ENCODE measurements around the gene CLEC16A. TPM values are rescaled to one million over a fixed set of nuclear protein-coding genes. Genes with fewer than 3 reads are reported as not detected.
A peak's percentile ranks its signal among the peaks of the same experiment; 100 is the strongest.
"Not testable (repeated sequence)": the region's sequence is repeated elsewhere in the genome, so short reads cannot be mapped to it uniquely, and the experiment has no call there.

Gene CLEC16A
- total RNA-seq, 1 donor = 35.5 TPM

DNA sequence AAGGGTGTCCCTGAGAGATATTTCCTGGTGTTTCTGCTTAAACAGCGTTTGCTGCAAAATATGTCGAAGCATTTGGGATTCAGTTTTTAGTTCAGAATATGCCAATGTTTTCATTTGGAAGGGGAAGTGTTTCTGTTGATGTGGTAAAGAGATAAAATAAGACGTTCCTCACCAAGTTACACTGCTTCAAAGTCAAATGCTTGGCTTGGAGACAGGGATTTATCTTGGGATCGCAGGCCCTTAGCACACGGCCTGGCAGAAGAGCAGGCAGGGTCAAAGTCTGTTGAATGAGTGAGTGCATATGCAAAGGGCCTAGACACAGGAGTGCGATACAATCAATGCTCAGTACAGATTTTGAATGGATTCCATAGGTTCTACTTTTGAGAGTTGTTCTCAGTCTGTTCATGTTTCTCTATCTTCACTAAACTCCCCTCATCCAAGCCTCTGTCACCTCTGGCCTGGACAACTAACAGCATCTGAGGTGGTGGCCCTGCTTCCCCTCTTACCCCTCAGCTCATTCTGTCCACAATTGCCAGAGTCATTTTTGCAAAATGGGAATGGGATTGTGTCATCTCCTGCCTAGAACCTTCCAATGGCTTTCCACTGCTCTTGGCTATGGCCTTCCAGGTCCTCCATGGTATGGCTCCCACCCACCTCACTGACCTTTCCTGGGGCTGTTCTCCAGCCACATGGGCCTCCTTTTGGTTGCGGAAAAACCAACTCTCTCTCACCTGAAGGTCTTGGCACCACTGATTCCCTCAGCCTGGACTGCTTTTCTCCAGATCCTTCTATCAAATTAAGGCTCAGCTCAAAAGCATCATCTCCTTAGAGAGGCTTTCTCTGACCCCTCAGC lies 5.3 kb upstream of the CLEC16A start:
- no peak for DNase-seq (ENCODE audit: low read depth in 2 of 3, low spot score in 2 of 3)

DNA sequence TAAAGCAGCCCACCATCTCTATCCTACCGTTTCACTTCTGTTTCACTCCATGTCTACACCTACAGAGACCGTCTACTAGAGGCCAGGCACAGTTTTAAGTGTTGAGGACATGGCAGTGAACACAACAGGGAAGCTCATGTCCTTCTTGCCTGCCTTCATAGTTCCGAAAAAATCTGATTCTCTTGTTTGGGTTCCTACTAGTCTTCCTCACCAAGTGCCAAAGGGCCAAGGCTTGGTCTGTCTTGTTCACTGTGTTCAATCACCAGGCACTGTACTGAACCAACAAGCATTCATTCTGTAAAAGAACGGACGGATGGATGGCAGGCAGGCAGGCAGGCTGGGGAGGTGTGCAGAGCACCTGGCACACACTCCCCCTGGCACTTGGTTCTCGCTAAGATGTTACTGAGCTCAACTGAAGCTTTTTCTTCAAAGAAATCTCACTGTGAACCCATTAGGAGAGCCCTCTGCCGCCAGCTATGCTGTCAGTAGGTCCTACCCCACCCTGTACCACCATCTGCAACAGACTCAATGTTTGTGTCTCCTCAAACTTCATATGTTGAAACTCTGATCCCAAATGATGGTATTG lies 4.6 kb upstream of the CLEC16A start:
- DNase-seq (ENCODE audit: low read depth in 2 of 3, low spot score in 2 of 3) = no peak

DNA sequence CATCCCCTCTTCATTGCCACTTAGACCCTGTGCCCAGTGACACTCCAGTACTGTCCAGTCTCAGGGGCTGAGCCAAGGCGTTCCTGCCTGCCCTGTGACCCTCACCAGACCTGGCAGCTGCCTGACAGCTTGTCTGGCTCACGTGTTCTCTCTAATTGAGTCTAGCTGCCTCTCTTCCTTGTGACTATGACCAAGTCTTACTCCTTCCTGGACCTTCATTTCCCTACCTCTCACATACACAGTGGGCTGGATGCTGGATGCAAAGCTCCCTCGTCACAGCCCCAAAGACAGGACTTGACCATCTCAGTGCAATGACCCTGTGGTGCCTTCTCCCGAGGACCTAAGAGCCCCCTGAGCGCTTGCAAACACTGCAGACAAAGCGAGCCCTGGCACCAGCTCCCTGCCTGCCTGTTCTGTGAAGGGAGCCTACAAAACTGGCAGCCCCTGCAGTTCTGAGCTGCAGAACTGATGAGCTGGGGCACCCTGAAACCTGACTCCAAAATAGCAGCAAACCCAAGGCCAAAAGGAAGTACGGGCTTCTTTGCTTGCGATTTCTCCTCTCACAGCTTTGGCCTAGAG lies 3.8 kb upstream of the CLEC16A start:
- DNase-seq (ENCODE audit: low read depth in 2 of 3, low spot score in 2 of 3) = no peak

DNA sequence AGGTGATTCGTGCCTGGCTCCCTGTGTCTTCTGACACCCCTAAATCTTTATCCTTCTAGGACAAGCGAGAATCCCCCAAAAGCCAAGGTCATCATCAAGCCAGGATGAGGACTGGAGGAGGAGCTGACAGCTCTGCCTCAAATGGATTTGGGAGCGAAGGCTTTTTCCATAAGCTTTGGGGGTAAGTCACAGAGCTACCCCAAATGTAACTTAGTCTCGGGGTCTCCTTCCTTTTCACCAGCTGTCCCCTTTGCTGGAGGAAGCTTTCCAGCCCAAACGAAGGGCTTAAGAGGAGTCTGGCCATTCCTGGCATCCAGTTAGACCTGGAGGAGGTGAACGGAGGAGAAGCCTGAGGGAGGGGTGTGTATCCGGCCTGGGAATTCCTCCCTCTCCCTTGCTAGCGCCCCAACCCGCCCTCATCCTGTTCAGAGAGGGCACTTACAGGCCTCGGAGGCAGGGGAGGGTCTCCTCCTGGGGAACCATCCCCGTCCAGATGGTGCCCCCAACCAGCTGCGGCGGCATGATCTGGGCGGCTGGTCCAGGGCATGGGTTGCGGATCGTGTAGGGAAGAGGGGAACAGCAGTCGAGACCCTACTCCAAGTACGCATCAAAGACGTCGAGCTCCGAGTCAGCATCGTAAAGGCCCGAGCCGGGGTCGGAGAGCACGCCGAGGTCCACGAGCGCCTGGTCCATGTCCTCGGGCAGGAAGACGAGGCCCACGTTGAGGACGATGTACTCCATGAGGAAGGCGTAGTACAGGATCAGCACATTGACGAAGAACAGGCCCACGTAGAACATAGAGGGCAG lies 3.0 kb upstream of the CLEC16A start:
- no peak for DNase-seq (ENCODE audit: low read depth in 2 of 3, low spot score in 2 of 3)

- DNase-seq (ENCODE audit: low read depth in 2 of 3, low spot score in 2 of 3) = not testable (repeated sequence)
These were observed 2.4 kb upstream of the CLEC16A start for GRCh38 chr16:10941935-10942351.

DNA sequence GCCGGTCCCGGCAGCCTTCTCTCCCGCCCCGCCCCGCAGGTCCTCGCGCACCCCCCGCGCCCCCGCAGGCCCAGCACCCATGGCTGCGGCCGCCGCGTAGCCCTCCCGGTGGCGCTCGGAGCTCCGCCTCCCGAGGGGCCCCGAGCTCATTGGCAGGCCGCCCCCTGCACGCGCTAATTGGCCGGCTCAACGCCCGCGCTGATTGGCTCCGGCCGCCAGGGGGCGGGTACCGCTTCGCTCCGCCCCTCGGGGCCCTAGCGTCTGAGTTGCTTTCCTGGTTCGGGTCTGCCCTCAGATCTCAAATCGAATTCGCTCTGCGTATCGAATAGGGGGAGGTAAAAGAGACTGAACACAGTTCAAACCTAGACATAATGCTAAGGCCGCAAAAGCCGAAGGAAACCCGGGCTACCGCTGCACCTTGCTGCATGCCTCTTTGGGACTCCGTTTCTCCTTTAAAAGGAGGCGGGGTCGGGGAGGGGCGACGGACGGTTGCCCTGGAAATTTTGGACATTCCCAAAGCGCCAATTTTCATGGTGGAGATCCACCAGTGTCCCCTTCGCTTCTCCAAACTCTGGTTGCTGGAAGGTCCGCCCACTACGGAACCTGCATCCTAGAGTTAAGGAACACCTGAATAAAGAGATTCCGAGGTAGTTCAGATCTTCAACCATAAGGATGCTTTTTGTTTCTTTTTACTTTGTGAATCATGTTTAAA lies 1.9 kb upstream of the CLEC16A start, which contains the start of gene DEXI:
TSS of gene DEXI (minus strand) at position 117 of the 712 bp plus-strand sequence. CDS start 463 bp downstream, outside the sequence.
- DNase-seq (ENCODE audit: low read depth in 2 of 3, low spot score in 2 of 3) = peak; percentile 82 to 93 (median 88)

GRCh38 chr16:10943064-10943353 lies 1.4 kb upstream of the CLEC16A start:
- DNase-seq (ENCODE audit: low read depth in 2 of 3, low spot score in 2 of 3) = no peak

DNA sequence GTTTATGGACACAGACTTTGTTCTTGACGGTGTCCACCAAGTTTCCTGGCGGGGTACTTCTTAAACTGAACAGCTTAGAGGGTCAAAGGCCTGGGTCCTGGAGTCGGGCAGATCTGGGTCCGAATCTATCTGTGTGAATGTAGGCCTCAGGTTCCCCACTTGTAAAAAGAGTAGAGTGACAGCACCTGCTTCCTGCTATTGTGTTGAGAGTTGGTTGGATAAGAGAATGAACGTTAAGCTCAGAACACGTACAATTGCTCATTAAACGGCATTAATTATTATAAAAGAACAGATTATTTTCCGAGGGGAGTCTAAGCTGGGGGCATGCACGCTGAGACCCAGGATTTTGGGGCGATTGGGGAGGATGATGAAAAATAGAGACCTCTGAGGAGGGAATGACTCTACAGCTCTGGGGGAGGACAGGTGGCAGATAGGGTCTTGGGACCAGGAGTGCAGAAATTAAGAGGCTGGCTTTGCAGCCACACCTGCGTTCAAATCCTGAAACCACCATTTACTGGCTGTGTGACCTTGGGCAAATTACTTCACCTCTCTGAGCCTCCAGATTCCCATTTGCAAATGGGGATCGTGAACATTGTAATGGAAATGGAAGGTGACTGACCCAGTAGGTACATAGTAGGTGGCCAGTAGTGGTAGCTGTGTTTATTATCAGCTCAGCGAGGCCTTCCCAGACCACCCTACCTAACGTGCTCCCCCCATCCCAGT lies 862 bp downstream of the CLEC16A start:
- no peak for DNase-seq (ENCODE audit: low read depth in 2 of 3, low spot score in 2 of 3)

GRCh38 chr16:10946308-10946707 lies 1.9 kb downstream of the CLEC16A start:
- no peak for DNase-seq (ENCODE audit: low read depth in 2 of 3, low spot score in 2 of 3)

DNA sequence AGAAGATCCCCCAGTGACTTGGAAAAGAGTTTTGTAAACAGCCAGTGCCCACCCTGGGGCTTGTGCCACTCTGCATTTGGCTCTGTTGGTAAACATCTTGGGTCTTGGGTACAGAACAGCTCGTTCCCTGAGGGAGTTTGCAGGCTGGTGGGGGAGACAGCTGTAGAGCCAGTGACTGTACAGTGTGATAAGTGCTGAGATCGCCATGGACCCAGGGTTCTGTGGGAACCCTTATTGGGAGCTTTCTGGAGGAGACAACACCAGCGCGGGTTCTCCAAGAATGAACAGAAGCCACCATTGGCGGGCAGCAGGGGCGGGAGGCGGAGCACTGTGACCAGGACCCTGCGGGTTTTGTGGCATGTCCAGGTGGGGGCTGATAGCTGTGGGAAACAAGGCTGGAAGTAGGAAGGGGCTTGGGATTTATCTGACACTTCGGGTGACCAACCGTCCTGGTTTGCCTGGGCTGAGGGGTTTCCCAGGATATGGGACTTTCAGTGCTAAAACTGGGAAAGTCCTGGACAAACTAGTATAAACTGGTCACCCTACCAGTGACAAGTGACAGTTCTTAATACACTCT lies 2.9 kb downstream of the CLEC16A start:
- DNase-seq (ENCODE audit: low read depth in 2 of 3, low spot score in 2 of 3) = no peak

GRCh38 chr16:10949424-10949970 lies 5.1 kb downstream of the CLEC16A start:
- DNase-seq (ENCODE audit: low read depth in 2 of 3, low spot score in 2 of 3) = peak in 2 of 3 donors; percentile 69 to 85

DNA sequence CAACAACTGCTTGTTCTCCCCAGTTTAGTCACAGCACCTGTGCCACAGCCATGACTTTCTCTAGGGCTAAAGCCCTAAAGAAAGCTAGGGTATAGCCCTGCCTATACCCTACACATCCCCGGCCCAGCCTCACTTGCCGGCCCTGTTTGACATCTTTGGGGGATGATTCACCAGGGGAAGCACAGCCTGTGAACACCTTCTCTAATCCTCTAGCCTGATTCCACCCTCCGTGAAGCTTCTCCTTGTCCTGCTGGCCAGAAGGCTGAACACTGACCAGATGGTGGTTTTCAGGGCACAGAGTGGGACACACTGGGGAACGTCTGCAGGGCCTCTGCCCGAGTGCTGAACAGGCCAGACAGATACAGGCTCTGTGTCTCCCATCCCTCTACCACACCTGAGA lies 6.0 kb downstream of the CLEC16A start:
- no peak for DNase-seq (ENCODE audit: low read depth in 2 of 3, low spot score in 2 of 3)

DNA sequence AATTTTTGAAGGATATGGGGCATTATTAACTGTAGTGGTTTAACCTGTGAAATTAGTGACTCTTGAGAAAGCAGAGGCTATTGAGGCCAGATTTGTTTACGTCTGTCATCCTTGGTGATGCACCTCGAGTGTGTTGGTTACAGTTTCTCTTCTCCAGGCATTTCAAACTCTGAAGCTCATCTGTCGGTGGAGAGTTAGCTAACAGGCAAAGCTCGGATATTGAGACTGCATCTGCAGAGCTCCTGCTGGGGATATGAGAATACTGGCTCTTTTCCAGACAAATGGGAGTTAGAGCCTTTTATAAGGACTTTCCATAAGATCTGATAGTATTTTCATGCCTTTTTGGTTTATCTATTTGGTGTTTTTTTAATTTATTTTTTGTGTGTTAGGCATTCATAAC lies 6.7 kb downstream of the CLEC16A start:
- no peak for DNase-seq (ENCODE audit: low read depth in 2 of 3, low spot score in 2 of 3)

DNA sequence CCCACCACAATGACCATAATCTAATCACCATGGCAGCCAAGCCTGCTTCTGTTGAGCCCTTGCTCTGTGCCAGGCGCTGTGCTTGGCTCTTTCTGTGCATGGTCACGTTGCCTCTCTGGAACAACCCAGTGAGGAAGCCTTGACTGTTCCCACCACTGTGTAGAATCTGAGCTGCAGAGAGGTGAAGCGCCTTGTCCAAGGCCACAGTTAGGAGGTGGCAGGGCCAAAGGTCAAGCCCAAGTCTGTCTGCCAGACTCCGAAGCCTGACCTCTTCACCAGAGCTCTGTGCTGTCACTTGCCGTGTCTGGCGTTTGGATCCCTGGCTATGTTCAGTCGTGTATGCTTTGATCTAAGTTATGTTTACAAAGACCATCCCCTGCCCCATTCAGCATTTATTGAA lies 10.5 kb downstream of the CLEC16A start:
- DNase-seq (ENCODE audit: low read depth in 2 of 3, low spot score in 2 of 3) = no peak

- peak in 1 of 3 donors; percentile 56 for DNase-seq (ENCODE audit: low read depth in 2 of 3, low spot score in 2 of 3)
These were observed 13.6 kb downstream of the CLEC16A start for GRCh38 chr16:10957771-10958482.

- DNase-seq (ENCODE audit: low read depth in 2 of 3, low spot score in 2 of 3) = no peak
These were observed 14.8 kb downstream of the CLEC16A start for GRCh38 chr16:10959161-10959560.

GRCh38 chr16:10961231-10961630 lies 16.9 kb downstream of the CLEC16A start:
- no peak for DNase-seq (ENCODE audit: low read depth in 2 of 3, low spot score in 2 of 3)

DNA sequence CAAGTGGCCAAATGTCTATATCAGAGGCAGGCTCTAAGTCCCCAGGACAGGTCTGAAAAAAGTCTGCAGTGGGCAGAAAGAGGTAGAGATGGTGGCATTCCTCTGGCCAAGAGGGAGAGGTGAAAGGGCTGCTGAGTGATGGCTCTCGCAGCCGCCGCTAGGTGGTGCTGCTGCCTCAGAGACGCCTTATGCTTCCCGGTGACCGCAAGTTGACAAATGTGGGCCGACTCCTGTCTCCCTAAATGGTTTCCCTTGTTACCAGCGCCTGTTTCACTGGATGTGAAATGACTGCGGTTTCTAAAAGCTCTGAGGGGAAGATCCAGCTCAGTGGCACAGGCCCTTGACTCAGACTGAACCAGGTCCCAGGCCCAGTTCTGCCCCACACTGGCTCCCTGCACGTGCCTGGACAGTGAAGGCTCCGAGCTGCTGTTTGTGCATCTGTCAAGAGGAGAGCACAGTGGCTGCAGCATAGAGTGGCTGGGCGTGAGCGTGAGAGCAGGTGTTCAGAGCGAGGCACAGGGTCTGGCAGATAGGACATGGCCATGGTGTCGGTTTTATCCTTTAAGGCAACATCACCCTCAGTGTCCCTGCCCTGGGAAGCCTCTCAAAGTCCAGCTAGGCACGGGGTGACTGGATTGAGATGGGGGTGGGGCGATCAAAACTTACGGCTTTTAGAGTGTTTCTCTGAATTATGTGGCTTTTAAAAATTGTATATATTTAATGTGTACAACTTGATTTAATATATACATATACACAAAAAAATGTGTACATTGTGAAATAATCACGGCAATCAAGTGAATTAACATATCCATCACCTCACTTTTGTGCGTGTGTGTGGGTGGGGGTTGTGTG lies 19.9 kb downstream of the CLEC16A start:
- peak; percentile 68 to 86 (median 77) for DNase-seq (ENCODE audit: low read depth in 2 of 3, low spot score in 2 of 3)

Measured in hematopoietic multipotent progenitor cell (in vitro differentiated cells).